OCI-LY3 (cell line): ENCODE results near the gene HDAC4.

Source experiments
- CTCF ChIP-seq: fragments of 200-600, 300-600 bp; sonication (generic); IDR thresholded peaks from 2 replicates; pipeline ENCODE4 v1.5.1; 2014; ENCODE audit warnings: antibody characterized with exemption, low read length, low read depth
- EZH2phosphoT487 ChIP-seq: fragments of 200-600 bp; shearing (Covaris generic); IDR thresholded peaks from 2 replicates; pipeline ENCODE4 v1.6.1; 2018; ENCODE audit warnings: antibody characterized with exemption, mixed run types, low read depth

GRCh38 chr2:239355139-239355538, 45.7 kb downstream of the HDAC4 start:
- no peak for TF ChIP-seq CTCF
- no peak for TF ChIP-seq EZH2phosphoT487
